NCI-H2227 treated with DMSO at 0.1 percent for 48 hours (cell line): ENCODE data around the gene DMAC1.

Experiments used
- DNase-seq: peaks from one replicate; lab custom pipeline; 2025; lab: John Stamatoyannopoulos, UW

Gene DMAC1

DNA sequence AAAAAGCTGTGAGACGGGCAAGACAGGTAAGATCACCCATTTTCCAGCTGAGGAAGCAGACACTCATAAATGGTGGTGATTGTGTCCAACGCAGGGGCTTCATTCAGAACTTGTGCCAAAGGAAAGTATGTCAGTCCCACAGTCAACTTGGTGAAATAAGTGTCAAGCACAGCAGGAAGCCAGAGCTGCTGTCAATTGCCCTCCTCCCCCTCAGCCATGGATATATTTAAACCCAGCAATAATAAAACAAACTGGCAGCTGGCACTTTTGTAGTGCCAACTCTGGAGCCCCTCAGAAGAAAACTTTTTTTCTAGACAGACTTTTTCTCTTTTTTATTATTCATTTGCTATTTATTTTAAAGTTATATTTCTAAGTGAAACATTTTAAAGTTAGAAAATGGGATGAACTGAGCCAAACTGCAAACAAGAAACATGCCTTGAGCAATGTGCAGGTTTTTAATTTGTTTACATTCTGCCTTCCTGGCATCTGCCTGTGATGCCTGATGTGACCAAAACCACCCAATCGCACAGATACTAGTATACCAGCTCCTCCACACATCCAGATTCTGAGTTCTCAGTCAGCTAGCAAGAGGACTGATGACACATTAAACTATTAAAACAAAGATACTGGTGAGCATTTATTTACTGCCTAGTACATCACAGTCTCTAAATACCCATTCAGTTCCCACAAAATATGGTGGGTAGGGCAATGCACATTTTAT, 17.0 kb downstream of the DMAC1 start:
- DNase-seq, result no peak

DNA sequence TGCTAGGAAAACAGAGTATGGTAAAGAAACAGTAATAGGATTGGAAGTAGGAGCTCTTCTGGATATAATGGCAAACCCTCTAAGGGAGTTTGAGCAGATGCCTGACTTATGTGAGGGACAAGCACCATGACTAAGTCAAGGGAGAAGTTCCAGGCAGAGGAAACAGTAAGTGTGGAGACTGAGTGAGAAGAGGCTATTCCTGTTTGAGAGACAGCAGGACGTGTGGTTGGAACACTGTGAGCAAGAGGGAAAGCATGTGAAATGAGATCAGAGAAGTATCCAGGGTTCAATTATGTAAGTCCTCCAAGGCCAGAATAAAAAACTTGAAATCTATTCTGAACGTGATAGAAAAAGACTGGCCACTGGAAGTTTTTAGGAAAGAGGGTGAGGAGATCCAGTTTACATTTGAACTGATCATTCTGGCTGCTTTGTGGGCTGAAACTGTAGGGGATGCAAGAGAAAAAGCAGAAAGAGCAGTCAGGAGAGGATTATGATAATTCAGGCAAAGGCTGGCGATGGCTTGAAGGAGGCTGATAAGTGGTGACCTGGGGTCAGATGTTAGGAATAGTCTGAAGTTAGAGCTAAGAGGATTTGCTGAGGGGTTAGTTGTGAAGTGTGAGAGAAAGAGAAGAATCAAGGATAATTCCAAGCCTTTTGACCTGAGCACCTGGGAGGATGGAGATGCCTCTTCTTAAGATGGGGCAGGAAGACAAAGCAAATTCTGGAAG, 19.2 kb downstream of the DMAC1 start:
- DNase-seq, result no peak

DNA sequence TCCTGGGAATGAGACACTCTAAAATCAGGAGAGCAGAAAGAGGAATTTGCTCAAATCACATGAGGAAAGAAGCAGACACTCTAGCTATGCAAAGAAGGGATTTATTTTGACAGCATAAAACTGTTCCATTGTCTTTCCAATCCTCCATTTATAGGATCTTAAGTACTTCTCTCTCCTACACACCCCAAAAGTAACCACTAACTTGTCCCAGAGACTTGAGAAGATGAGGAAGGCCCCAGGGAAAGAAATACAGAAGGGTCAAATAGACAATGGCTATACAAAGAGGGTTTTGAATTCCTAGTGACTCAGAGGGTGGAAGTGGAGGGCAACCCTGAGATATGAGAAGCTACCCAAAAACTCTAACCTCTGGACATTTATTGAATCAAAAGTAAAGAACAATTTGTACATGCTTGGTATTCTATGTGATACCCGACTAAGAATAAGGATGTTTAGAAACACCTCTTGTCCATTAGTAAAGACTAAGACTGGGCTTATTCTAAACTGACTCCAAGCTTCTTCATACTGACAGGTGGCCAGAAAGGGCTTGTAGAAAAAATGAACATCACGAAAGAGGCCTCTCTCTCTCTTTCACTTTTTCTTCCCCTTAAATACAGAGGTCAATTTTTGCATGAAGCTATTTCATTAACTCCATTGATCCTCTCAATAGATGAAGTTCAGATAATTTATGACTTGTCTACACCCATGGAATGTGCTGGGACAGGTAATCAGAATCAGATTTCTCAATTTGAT, 20.6 kb downstream of the DMAC1 start:
- no peak for DNase-seq

DNA sequence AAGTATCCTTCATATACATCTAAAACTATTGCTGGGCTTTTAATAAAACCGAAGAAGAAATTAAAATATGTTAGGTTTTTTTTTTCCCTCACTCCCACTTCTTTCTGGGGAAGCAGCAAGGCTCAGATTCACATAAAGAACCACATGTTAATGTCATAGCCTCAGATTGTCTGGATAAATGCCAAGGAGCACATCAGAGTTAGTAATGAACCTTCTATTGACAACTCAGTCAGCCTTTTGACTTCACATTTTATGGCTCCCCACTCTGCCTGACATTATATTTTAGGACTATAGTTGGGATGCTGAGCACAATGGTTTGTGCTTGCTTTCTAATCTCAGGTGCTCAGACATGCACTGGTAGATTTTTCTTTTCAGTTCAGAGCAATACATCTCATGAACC, 21.8 kb downstream of the DMAC1 start:
- peak; percentile 83 for DNase-seq

DNA sequence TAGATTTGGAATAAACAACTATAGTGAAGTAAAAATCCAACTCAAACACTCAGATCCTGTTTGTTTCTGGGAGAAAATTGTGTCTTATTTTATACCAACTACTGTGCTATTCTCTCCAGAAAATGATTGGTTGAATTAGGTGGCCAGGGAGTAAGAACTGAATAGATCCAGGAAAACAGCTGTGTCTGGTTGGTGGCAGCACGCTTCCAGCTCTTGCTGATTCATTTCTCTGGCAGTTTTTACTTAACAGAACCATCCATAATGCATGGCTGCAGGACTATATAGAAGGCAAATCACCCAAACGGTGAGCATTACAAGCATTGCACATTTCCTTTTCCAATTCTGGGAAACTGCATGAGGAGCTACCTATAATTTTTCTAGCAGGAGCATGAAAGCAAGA, 29.5 kb downstream of the DMAC1 start:
- DNase-seq, result no peak

DNA sequence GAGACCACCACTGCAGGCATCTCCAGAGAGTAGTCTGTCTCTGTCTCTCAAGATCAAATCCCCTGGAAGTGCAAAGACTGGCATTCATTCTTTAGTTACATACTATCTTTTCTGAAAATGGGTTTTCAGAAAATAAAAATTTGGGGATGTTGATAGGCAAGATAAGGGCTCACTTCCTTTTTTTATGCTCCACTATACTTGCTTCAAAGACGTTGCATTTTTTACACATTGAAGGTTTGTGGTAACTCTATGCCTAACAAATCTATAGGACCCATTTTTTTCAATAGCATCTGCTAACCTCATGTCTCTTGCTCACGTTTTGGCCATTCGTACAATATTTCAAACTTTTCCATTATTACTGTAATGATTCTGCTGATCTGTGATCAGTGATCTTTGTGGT, 37.0 kb downstream of the DMAC1 start:
- DNase-seq, result no peak

DNA sequence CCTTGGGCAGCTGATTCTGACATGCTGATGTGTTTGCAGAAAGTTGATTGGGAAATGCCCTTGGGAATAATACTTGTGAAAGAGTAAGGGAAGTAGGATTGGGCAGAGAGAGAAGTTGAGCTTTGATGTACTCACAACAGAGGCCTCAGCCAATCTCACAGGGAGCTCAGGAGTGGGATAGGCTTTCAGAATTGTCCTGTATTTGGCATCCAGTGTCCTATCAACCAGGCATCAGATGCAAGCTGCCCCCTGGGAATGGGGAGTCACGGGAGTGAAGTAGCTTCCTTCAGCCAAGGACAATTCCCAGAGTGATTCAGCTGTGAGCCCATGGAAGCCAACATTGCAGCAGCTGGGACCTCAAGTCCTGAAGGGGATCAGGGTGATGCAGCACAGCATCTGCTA, 39.6 kb downstream of the DMAC1 start:
- no peak for DNase-seq

DNA sequence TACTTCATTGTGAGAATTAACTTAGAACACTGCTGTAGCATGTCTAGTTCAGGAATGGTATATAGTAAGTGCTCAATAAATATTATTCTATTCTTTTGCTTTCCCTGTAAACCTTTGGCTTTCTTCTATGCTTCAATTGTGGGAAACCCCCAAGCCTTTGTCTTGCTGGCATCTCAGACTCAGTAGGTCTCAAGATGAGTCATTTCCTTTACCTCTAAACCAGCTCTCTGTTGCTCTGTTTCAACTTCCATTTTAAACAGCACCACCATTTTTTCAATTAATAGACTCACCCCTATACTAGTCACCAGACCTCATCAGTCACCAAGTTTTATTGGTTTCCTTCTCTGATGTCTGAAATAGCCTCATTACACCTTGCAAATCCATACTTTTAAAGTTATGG, 43.5 kb downstream of the DMAC1 start:
- DNase-seq, result no peak

DNA sequence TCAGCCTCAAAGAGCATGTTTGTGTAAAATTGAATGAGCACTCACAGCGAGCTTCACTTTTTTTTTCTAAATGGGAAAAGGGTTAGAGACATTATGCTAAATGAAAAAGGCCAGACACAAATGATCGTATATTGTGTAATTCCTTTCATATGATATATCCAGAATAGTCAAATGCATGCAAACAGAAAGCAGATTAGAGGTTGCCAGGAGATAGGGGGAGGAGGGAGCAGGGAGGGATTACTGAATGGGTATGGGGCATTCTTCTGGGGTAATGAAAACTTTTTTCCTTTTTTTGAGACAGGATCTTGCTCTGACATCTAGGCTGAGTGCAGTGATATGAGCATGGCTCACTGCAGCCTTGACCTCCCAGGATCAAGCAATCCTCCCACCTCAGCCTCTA, 47.1 kb downstream of the DMAC1 start:
- DNase-seq, result no peak
